ENCODE results near the gene CD2BP2. TPM values are rescaled to one million over a fixed set of nuclear protein-coding genes. Genes with fewer than 3 reads are reported as not detected.

CD2BP2 gene
- total and polyA plus RNA-seq, 2 donors (not counting 1 experiment from before 2014, with no cell fraction given): 26.1 to 80.1 TPM

- TF ChIP-seq CTCF (IDR thresholded peaks at IDR 0.05) (no peak), EZH2 (IDR thresholded peaks at IDR 0.05; ENCODE audit: borderline replicate concordance, insufficient read depth, low read depth, low read length, poor library complexity, severe bottlenecking) (no peak)
- Mint-ChIP-seq H3K27ac (peak overlapping the region; percentile 98), H3K4me3 (peak overlapping the region; percentile 90), H3K4me1 (peaks cover 52% of the 10 kb centered on the region), H3K27me3 (no peaks in the 10 kb centered on the region), H3K9me3 (ENCODE audit: insufficient read depth) (no peaks in the 10 kb centered on the region)
- peak overlapping the region in 4 of 5 experiments; percentile 59 to 73 (median 68) for H3K4me3 ChIP-seq (ENCODE audit: control extremely low read depth in 1 of 5, extremely low read depth in 1 of 5, insufficient read depth in 1 of 5, low read depth in 2 of 5, low read length in 4 of 5)
- peak overlapping the region; percentile 72 for H3K9ac ChIP-seq (ENCODE audit: low read length)
- H3K4me1 ChIP-seq (ENCODE audit: control insufficient read depth in 2 of 2, insufficient read depth in 2 of 2, low read length in 2 of 2): peaks cover 34 to 68% of the 10 kb centered on the region in 2 donors
- peaks cover 0 to 2% (median 0%) of the 10 kb centered on the region in 3 donors for H3K9me3 ChIP-seq (ENCODE audit: control extremely low read depth in 1 of 3, control insufficient read depth in 2 of 3, insufficient read depth in 1 of 3, low read length in 2 of 3)
- no peaks in the 10 kb centered on the region for H4K20me1 ChIP-seq (ENCODE audit: control insufficient read depth, insufficient read depth, low read length, poor library complexity, severe bottlenecking)
- H3K4me2 ChIP-seq (replicated peaks; ENCODE audit: low read depth, low read length, poor library complexity, severe bottlenecking): peak overlapping the region; percentile 83
- peaks cover 48% of the 10 kb centered on the region for H3K79me2 ChIP-seq (ENCODE audit: control insufficient read depth, insufficient read depth, low read length)
- ChIA-PET POLR2A (interaction anchor here (0.6 to 2.6 kb wide), 3 partner anchors 14 to 443 kb away, joined by 3 to 51 read pairs (median 6); partner anchors contain the start of genes CORO1A and ZNF48), CTCF (interaction anchor here (1.1 to 2.3 kb wide), 2 partner anchors 28 to 36 kb away, joined by 3 to 18 read pairs; no protein-coding TSS in a partner anchor)
- peak overlapping the region; percentile 84 for H2AFZ ChIP-seq (ENCODE audit: insufficient read depth, low read depth, low read length, poor library complexity, severe bottlenecking)
- peak overlapping the region; percentile 72 to 100 for H3K27ac ChIP-seq (ENCODE audit: low read length in 2 of 2)
- 86% methylated on average over 1 of the region's 13 CpGs for WGBS (ENCODE audit: insufficient coverage)
- peaks cover 0 to 2% of the 10 kb centered on the region in 2 experiments for H3K36me3 ChIP-seq (replicated peaks in 1 of 2; ENCODE audit: control extremely low read depth in 1 of 2, control insufficient read depth in 1 of 2, extremely low read depth in 1 of 2, insufficient read depth in 2 of 2, low read length in 1 of 2)
- intact Hi-C loops (cut with micrococcal nuclease): loop anchor here (1.0 kb wide), 3 partner anchors 11 to 28 kb away; partner anchors contain the start of genes TBC1D10B and ZNF48
- no peaks in the 10 kb centered on the region for H3K27me3 ChIP-seq (replicated peaks in 1 of 4; ENCODE audit: control extremely low read depth in 1 of 4, control insufficient read depth in 3 of 4, insufficient read depth in 4 of 4, low read length in 3 of 4)
- ATAC-seq (ENCODE audit: low read depth) (no peak), DNase-seq (no peak)
Observed at GRCh38 chr16:30381291-30382041, 26.4 kb upstream of the CD2BP2 start.

GRCh38 chr16:30380803-30381208 lies 25.7 kb upstream of the CD2BP2 start:
- H3K27me3 Mint-ChIP-seq: no peaks in the 10 kb centered on the region
- no peak overlapping the region for H2AFZ ChIP-seq (ENCODE audit: insufficient read depth, low read depth, low read length, poor library complexity, severe bottlenecking)
- TF ChIP-seq EZH2 (IDR thresholded peaks at IDR 0.05; ENCODE audit: borderline replicate concordance, insufficient read depth, low read depth, low read length, poor library complexity, severe bottlenecking) (no peak), CTCF (IDR thresholded peaks at IDR 0.05) (no peak)
- peaks cover 0 to 2% (median 0%) of the 10 kb centered on the region in 3 donors for H3K9me3 ChIP-seq (ENCODE audit: control extremely low read depth in 1 of 3, control insufficient read depth in 2 of 3, insufficient read depth in 1 of 3, low read length in 2 of 3)
- ATAC-seq (ENCODE audit: low read depth): no peak
- H3K9me3 Mint-ChIP-seq (ENCODE audit: insufficient read depth): no peaks in the 10 kb centered on the region
- H3K4me3 ChIP-seq (ENCODE audit: control extremely low read depth in 1 of 5, extremely low read depth in 1 of 5, insufficient read depth in 1 of 5, low read depth in 2 of 5, low read length in 4 of 5): no peak overlapping the region
- ChIA-PET POLR2A (no interaction called here), CTCF (interaction anchor here (1.7 kb wide), 1 partner anchor 29 kb away, joined by 5 read pairs; no protein-coding TSS in a partner anchor)
- peak overlapping the region; percentile 61 for H3K27ac Mint-ChIP-seq
- intact Hi-C loops (cut with micrococcal nuclease): no loop called here
- H3K4me2 ChIP-seq (replicated peaks; ENCODE audit: low read depth, low read length, poor library complexity, severe bottlenecking): peak overlapping the region; percentile 83
- peaks cover 34 to 68% of the 10 kb centered on the region in 2 donors for H3K4me1 ChIP-seq (ENCODE audit: control insufficient read depth in 2 of 2, insufficient read depth in 2 of 2, low read length in 2 of 2)
- 74% methylated on average over 6 of the region's 6 CpGs for WGBS (ENCODE audit: insufficient coverage)
- H3K4me1 Mint-ChIP-seq: peaks cover 52% of the 10 kb centered on the region
- peak overlapping the region in 1 of 2 donors; percentile 100 for H3K27ac ChIP-seq (ENCODE audit: low read length in 2 of 2)
- no peaks in the 10 kb centered on the region for H3K27me3 ChIP-seq (replicated peaks in 1 of 4; ENCODE audit: control extremely low read depth in 1 of 4, control insufficient read depth in 3 of 4, insufficient read depth in 4 of 4, low read length in 3 of 4)
- peaks cover 0 to 2% of the 10 kb centered on the region in 2 experiments for H3K36me3 ChIP-seq (replicated peaks in 1 of 2; ENCODE audit: control extremely low read depth in 1 of 2, control insufficient read depth in 1 of 2, extremely low read depth in 1 of 2, insufficient read depth in 2 of 2, low read length in 1 of 2)
- peaks cover 54% of the 10 kb centered on the region for H3K79me2 ChIP-seq (ENCODE audit: control insufficient read depth, insufficient read depth, low read length)
- no peak overlapping the region for H3K9ac ChIP-seq (ENCODE audit: low read length)
- peak overlapping the region; percentile 90 for H3K4me3 Mint-ChIP-seq
- H4K20me1 ChIP-seq (ENCODE audit: control insufficient read depth, insufficient read depth, low read length, poor library complexity, severe bottlenecking): no peaks in the 10 kb centered on the region
- no peak for DNase-seq

Data from B cell (primary cell).